IPS-15b (cell line): ENCODE data around the gene OR2AK2.

Experiments
- H3K27me3 ChIP-seq: one replicate; pipeline ENCODE4 v1.6.1; 2013; ENCODE audit warnings: low read length; ENCODE audit not compliant: control insufficient read depth, insufficient read depth
- H3K36me3 ChIP-seq: one replicate; pipeline ENCODE4 v1.6.1; 2013; ENCODE audit warnings: low read length; ENCODE audit not compliant: control insufficient read depth, insufficient read depth
- H3K4me1 ChIP-seq: one replicate; pipeline ENCODE4 v1.6.1; 2013; ENCODE audit warnings: mild to moderate bottlenecking, low read length; ENCODE audit not compliant: control insufficient read depth, insufficient read depth
- H3K4me3 ChIP-seq: one replicate; pipeline ENCODE4 v1.5.1; 2013; ENCODE audit warnings: low read depth, low read length
- H3K9ac ChIP-seq: one replicate; pipeline ENCODE4 v1.6.1; 2013; ENCODE audit warnings: low read depth, mild to moderate bottlenecking, low read length
- H3K9me3 ChIP-seq: one replicate; pipeline ENCODE4 v1.6.1; 2013; ENCODE audit warnings: mild to moderate bottlenecking, low read length; ENCODE audit not compliant: control insufficient read depth, insufficient read depth

OR2AK2 gene

GRCh38 chr1:247962911-247963588 is 2.0 kb upstream of the OR2AK2 start:
- peaks cover 23% of the 10 kb centered on the region for H3K9me3 ChIP-seq

GRCh38 chr1:247966532-247967204 is 1.6 kb downstream of the OR2AK2 start:
- H3K36me3 ChIP-seq: no peaks in the 10 kb centered on the region
- H3K4me1 ChIP-seq: no peaks in the 10 kb centered on the region
- no peak overlapping the region for H3K9ac ChIP-seq
- peaks cover 16% of the 10 kb centered on the region for H3K9me3 ChIP-seq
- no peak overlapping the region for H3K4me3 ChIP-seq
- no peaks in the 10 kb centered on the region for H3K27me3 ChIP-seq

More at GRCh38 chr1:247962911-247963588, 2.0 kb upstream of the OR2AK2 start:
- Histone ChIP-seq H3K4me1 (no peaks in the 10 kb centered on the region), H3K9ac (no peak overlapping the region), H3K27me3 (no peaks in the 10 kb centered on the region), H3K36me3 (no peaks in the 10 kb centered on the region), H3K4me3 (no peak overlapping the region)

GRCh38 chr1:247992986-247993385 is 28.0 kb downstream of the OR2AK2 start:
- H3K36me3 ChIP-seq: no peaks in the 10 kb centered on the region
- H3K9me3 ChIP-seq: peaks cover 18% of the 10 kb centered on the region
- no peak overlapping the region for H3K4me3 ChIP-seq
- H3K9ac ChIP-seq: no peak overlapping the region
- no peaks in the 10 kb centered on the region for H3K4me1 ChIP-seq
- H3K27me3 ChIP-seq: no peaks in the 10 kb centered on the region

- Histone ChIP-seq H3K9me3 (peaks cover 13% of the 10 kb centered on the region), H3K36me3 (no peaks in the 10 kb centered on the region), H3K4me1 (no peaks in the 10 kb centered on the region), H3K4me3 (no peak overlapping the region), H3K9ac (no peak overlapping the region), H3K27me3 (no peaks in the 10 kb centered on the region)
Measured at GRCh38 chr1:247998811-247999210, 33.8 kb downstream of the OR2AK2 start.

- H3K9me3 ChIP-seq: peaks cover 13% of the 10 kb centered on the region
Measured at GRCh38 chr1:248000169-248000568, 35.1 kb downstream of the OR2AK2 start.

GRCh38 chr1:248007778-248008177 is 42.7 kb downstream of the OR2AK2 start:
- no peak overlapping the region for H3K9ac ChIP-seq
- H3K36me3 ChIP-seq: no peaks in the 10 kb centered on the region
- no peaks in the 10 kb centered on the region for H3K27me3 ChIP-seq
- peaks cover 22% of the 10 kb centered on the region for H3K9me3 ChIP-seq
- no peaks in the 10 kb centered on the region for H3K4me1 ChIP-seq
- H3K4me3 ChIP-seq: no peak overlapping the region

More at GRCh38 chr1:248000169-248000568, 35.1 kb downstream of the OR2AK2 start:
- no peak overlapping the region for H3K9ac ChIP-seq
- H3K4me1 ChIP-seq: no peaks in the 10 kb centered on the region
- no peaks in the 10 kb centered on the region for H3K36me3 ChIP-seq
- H3K27me3 ChIP-seq: no peaks in the 10 kb centered on the region
- no peak overlapping the region for H3K4me3 ChIP-seq

GRCh38 chr1:248009681-248010080 is 44.6 kb downstream of the OR2AK2 start:
- H3K27me3 ChIP-seq: no peaks in the 10 kb centered on the region
- no peaks in the 10 kb centered on the region for H3K36me3 ChIP-seq
- no peak overlapping the region for H3K4me3 ChIP-seq
- peaks cover 22% of the 10 kb centered on the region for H3K9me3 ChIP-seq
- no peaks in the 10 kb centered on the region for H3K4me1 ChIP-seq
- H3K9ac ChIP-seq: no peak overlapping the region

- H3K27me3 ChIP-seq: no peaks in the 10 kb centered on the region
- H3K9me3 ChIP-seq: peaks cover 18% of the 10 kb centered on the region
- no peaks in the 10 kb centered on the region for H3K36me3 ChIP-seq
- H3K4me3 ChIP-seq: no peak within 1 kb of the TSS
- no peak within 1 kb of the TSS for H3K9ac ChIP-seq
- no peaks in the 10 kb centered on the region for H3K4me1 ChIP-seq
Measured at GRCh38 chr1:248013229-248013710, 48.2 kb downstream of the OR2AK2 start, which contains the start of gene OR2L5. Gene OR2L5, plus strand, starts transcription at chr1:248013660. Its CDS starts 8,288 bp downstream, at chr1:248021948.

- no peak overlapping the region for H3K4me3 ChIP-seq
- no peaks in the 10 kb centered on the region for H3K27me3 ChIP-seq
- H3K4me1 ChIP-seq: no peaks in the 10 kb centered on the region
- H3K9me3 ChIP-seq: peaks cover 16% of the 10 kb centered on the region
- no peak overlapping the region for H3K9ac ChIP-seq
- H3K36me3 ChIP-seq: no peaks in the 10 kb centered on the region
Measured at GRCh38 chr1:248015803-248016202, 50.8 kb downstream of the OR2AK2 start.
